BLaER1 treated with 17β-estradiol and CSF1 and Interleukin-3, amounts not matched to agents 10 nM and 100 nM (cell line): ENCODE measurements around the gene KLHL20.
"Not testable (repeated sequence)": the region's sequence is repeated elsewhere in the genome, so short reads cannot be mapped to it uniquely, and the experiment has no call there.

Experiments
- H3K27ac ChIP-seq, 11 experiments: shearing (Covaris generic); formaldehyde crosslinking; 2 replicates each; pipeline ENCODE4 v1.8.1; 2022
- H3K27me3 ChIP-seq, 11 experiments: shearing (Covaris generic); formaldehyde crosslinking; 2 replicates each; pipeline ENCODE4 v1.8.1; 2022
- H3K36me3 ChIP-seq, 11 experiments: shearing (Covaris generic); formaldehyde crosslinking; 2 replicates each; pipeline ENCODE4 v1.8.1; 2022
- H3K4me1 ChIP-seq, 10 experiments: shearing (Covaris generic); formaldehyde crosslinking; 2 replicates each; pipeline ENCODE4 v1.8.1; 2022
- H3K4me2 ChIP-seq, 11 experiments: shearing (Covaris generic); formaldehyde crosslinking; 2 replicates each; pipeline ENCODE4 v1.8.1; 2022
- H3K4me3 ChIP-seq, 10 experiments: shearing (Covaris generic); formaldehyde crosslinking; 2 replicates each; pipeline ENCODE4 v1.8.1; 2022
- H3K9ac ChIP-seq, 11 experiments: shearing (Covaris generic); formaldehyde crosslinking; 2 replicates each; pipeline ENCODE4 v1.8.1; 2022
- H3K9me3 ChIP-seq, 11 experiments: shearing (Covaris generic); formaldehyde crosslinking; replicated peaks in 1 of 11; 2 replicates each; pipeline ENCODE4 v1.8.1; 2022
- H4K20me1 ChIP-seq, 11 experiments: shearing (Covaris generic); formaldehyde crosslinking; 2 replicates each; pipeline ENCODE4 v1.8.1; 2022
- Cebpa-rat ChIP-seq, 11 experiments: shearing (Covaris generic); IDR thresholded peaks; 2 replicates each; pipeline ENCODE4 v1.8.1; 2022

KLHL20 gene

DNA sequence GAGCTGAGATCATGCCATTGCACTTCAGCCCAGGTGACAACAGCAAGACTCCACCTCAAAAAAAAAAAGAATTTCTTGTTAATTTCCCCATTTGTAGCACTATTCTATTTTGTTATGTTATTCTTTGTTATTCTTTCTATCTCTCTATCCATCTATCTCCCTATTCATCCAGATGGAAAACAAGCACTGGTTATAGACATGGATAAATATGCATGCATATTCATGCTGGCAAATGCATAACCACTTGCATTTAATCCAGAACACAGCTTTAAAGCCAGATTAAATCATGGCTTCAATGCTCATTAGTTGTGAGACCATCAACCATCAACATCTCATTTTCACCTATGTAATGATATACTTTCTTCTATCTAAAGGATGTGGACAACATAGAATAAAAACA lies 21.5 kb upstream of the KLHL20 start:
- no peak for TF ChIP-seq Cebpa-rat (IDR thresholded peaks at IDR 0.05)
- Histone ChIP-seq H4K20me1 (no peaks in the 10 kb centered on the region), H3K4me2 (no peak overlapping the region), H3K9ac (no peak overlapping the region), H3K27ac (no peak overlapping the region), H3K36me3 (no peaks in the 10 kb centered on the region), H3K27me3 (no peaks in the 10 kb centered on the region), H3K4me1 (no peaks in the 10 kb centered on the region; a peak in 1 of 20 replicates), H3K9me3 (peaks cover 0 to 25% (median 13%) of the 10 kb centered on the region in 11 experiments; a peak in 16 of 22 replicates), H3K4me3 (no peak overlapping the region)

DNA sequence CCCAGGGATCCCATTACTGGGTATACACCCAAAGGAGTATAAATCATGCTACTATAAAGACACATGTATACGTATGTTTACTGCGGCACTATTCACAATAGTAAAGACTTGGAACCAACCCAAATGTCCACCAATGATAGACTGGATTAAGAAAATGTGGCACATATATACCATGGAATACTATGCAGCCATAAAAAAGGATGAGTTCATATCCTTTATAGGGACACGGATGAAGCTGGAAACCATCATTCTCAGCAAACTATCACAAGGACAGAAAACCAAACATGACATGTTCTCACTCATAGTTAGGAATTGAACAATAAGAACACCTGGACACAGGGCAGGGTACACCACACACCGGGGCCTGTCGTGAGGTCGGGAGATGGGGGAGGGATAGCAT lies 13.5 kb upstream of the KLHL20 start:
- not testable (repeated sequence) for H4K20me1 ChIP-seq, H3K27me3 ChIP-seq, H3K4me1 ChIP-seq, H3K27ac ChIP-seq, H3K4me3 ChIP-seq, H3K9me3 ChIP-seq, H3K9ac ChIP-seq, H3K36me3 ChIP-seq, H3K4me2 ChIP-seq

DNA sequence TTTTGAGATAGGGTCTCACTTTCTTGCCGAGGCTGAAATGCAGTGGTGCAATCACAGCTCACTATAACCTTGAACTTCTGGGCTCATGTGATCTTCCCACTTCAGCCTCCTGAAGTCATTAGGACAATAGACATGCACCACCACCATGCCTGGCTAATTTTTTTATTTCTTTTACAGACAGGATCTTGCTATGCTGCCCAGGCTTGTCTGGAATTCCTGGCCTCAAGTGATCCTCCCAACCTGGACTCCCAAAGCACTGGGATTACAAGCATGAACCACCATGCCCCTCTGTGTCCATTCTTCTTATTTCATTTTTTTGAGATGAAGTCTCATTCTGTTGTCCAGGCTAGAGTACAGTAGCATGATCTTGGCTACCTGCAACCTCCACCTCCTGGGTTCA lies 12.0 kb upstream of the KLHL20 start:
- Histone ChIP-seq H3K4me2 (no peak overlapping the region), H3K36me3 (no peaks in the 10 kb centered on the region), H3K27me3 (no peaks in the 10 kb centered on the region), H3K4me3 (no peak overlapping the region), H4K20me1 (no peaks in the 10 kb centered on the region), H3K4me1 (no peaks in the 10 kb centered on the region), H3K9me3 (no peaks in the 10 kb centered on the region), H3K27ac (no peak overlapping the region), H3K9ac (no peak overlapping the region)
- TF ChIP-seq Cebpa-rat (IDR thresholded peaks at IDR 0.05), result no peak

DNA sequence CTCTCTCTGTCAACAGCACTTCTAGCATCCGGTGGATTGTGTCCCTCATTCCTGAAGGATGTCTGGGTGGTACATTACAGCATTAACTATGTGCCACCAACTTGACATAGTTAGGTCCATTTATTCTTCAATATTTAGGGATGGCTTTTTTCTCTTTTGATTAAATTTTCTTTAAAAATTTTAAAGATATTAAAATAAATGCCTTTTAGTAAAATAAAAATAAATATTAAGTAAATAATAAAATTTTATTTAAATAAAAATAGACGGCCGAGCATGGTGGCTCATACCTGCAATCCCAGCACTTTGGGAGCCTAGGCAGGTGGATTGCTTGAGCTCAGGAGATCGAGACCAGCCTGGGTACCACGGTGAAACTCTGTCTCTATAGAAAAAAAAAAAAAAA lies 9.7 kb upstream of the KLHL20 start:
- H3K36me3 ChIP-seq, result no peaks in the 10 kb centered on the region
- no peak overlapping the region for H3K4me2 ChIP-seq
- H4K20me1 ChIP-seq, result no peaks in the 10 kb centered on the region
- no peak overlapping the region for H3K4me3 ChIP-seq
- H3K9ac ChIP-seq, result no peak overlapping the region
- no peak for TF ChIP-seq Cebpa-rat (IDR thresholded peaks at IDR 0.05)
- no peak overlapping the region for H3K27ac ChIP-seq
- H3K27me3 ChIP-seq, result no peaks in the 10 kb centered on the region
- H3K4me1 ChIP-seq, result no peaks in the 10 kb centered on the region
- H3K9me3 ChIP-seq, result no peaks in the 10 kb centered on the region

DNA sequence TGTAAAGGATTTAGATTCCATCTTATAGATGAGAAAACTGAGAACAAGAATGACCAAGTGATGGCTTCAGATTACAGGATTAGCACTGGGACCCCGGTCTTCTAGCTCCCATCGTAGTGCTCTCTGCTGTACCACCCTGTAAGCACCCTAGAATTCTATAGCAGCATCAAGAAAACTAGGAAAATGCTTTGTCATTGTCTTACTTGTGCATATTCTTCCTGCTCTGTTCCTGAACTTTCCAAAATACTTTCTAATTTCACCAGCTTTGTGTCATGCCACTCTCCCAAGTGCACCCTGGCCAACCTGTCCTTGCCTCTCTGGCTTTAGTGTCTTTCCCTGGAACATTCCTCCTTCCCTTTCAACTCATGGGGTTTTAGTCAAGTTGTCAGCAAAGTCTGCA lies 6.0 kb upstream of the KLHL20 start:
- Histone ChIP-seq H3K4me3 (no peak overlapping the region), H3K4me1 (no peaks in the 10 kb centered on the region), H3K27ac (no peak overlapping the region), H4K20me1 (no peaks in the 10 kb centered on the region), H3K9ac (no peak overlapping the region), H3K36me3 (no peaks in the 10 kb centered on the region), H3K9me3 (no peaks in the 10 kb centered on the region), H3K4me2 (no peak overlapping the region), H3K27me3 (no peaks in the 10 kb centered on the region)
- TF ChIP-seq Cebpa-rat (IDR thresholded peaks at IDR 0.05), result no peak

DNA sequence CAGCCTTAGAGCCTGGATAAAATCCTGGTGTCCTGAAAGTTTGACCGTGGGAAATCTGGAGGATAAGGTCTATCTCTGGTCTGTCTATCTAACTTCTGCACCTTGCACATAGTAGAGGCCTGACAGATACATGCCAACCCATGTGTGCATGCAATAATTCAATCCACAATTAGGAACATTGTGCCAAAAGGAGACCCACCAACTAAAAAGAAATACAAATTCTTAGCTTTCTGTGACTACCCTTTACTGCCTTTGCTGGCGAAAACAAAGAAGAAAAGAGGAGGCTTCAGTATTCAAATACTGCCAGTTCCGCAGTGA lies 381 bp upstream of the KLHL20 start:
- H4K20me1 ChIP-seq, result peaks cover 0 to 7% (median 0%) of the 10 kb centered on the region in 11 experiments; a peak in 5 of 22 replicates
- H3K9ac ChIP-seq, result peak overlapping the region; percentile 81 to 88 (median 85); a peak in 20 of 22 replicates
- H3K4me3 ChIP-seq, result peak overlapping the region; percentile 63 to 88 (median 78)
- peaks cover 7 to 21% (median 18%) of the 10 kb centered on the region in 11 experiments for H3K36me3 ChIP-seq
- H3K9me3 ChIP-seq, result no peaks in the 10 kb centered on the region
- H3K4me2 ChIP-seq, result peak overlapping the region; percentile 64 to 92 (median 78)
- H3K4me1 ChIP-seq, result peaks cover 6 to 25% (median 15%) of the 10 kb centered on the region in 10 experiments; a peak in 18 of 20 replicates
- H3K27me3 ChIP-seq, result no peaks in the 10 kb centered on the region
- TF ChIP-seq Cebpa-rat (IDR thresholded peaks at IDR 0.05), result no peak
- H3K27ac ChIP-seq, result peak overlapping the region; percentile 60 to 86 (median 79); a peak in 21 of 22 replicates

DNA sequence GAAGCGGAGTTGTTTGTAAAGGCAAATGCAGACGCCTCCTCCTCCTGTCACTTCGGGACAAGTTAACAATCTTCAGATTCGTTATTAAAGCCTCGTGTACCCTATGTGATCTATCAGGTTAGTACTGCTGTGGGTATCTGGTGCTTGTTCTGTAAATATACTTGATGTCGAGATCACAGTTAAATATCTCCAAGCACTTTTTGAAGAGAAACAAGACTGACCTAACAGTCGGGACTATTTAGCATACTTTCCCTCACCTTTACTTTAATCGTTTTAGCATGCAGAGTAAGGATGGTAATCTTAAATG lies 710 bp downstream of the KLHL20 start:
- H3K4me2 ChIP-seq, result peak overlapping the region; percentile 72 to 92 (median 80)
- H4K20me1 ChIP-seq, result peaks cover 0 to 7% (median 0%) of the 10 kb centered on the region in 11 experiments; a peak in 5 of 22 replicates
- H3K27ac ChIP-seq, result peak overlapping the region; percentile 60 to 86 (median 79)
- H3K9ac ChIP-seq, result peak overlapping the region; percentile 81 to 88 (median 85)
- no peaks in the 10 kb centered on the region for H3K27me3 ChIP-seq
- H3K9me3 ChIP-seq, result no peaks in the 10 kb centered on the region
- TF ChIP-seq Cebpa-rat (IDR thresholded peaks at IDR 0.05), result no peak
- H3K4me1 ChIP-seq, result peaks cover 6 to 25% (median 15%) of the 10 kb centered on the region in 10 experiments; a peak in 18 of 20 replicates
- peaks cover 7 to 31% (median 24%) of the 10 kb centered on the region in 11 experiments for H3K36me3 ChIP-seq
- peak overlapping the region; percentile 63 to 88 (median 78) for H3K4me3 ChIP-seq

DNA sequence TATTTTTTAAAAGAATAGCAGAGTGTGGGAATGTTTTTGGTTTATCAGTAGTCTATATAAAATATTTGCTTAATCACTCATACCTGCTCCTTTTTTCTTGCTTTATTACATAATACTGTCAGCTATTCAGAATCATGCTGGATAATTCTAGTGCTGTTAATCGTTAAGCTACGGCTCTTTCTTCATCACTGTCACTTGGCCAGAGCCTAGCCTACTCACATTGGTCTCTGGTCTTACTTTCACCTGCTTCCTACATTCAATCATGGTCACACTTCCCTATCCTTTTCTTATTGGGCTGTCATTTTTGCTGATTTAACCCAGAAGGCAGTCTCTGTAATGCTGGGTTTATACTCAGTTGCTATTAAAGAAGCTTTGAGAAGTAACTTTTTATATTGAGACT lies 2.5 kb downstream of the KLHL20 start:
- H3K27me3 ChIP-seq, result no peaks in the 10 kb centered on the region
- peaks cover 6 to 25% (median 15%) of the 10 kb centered on the region in 10 experiments; a peak in 18 of 20 replicates for H3K4me1 ChIP-seq
- TF ChIP-seq Cebpa-rat (IDR thresholded peaks at IDR 0.05), result no peak
- 0 out of 22 replicates have a peak, but pooled peaks cover 0 to 3% (median 0%) of the 10 kb centered on the region in 11 experiments for H3K9me3 ChIP-seq
- H3K27ac ChIP-seq, result no peak overlapping the region
- peaks cover 20 to 49% (median 38%) of the 10 kb centered on the region in 11 experiments for H3K36me3 ChIP-seq
- peaks cover 0 to 12% (median 0%) of the 10 kb centered on the region in 11 experiments; a peak in 5 of 22 replicates for H4K20me1 ChIP-seq
- peak overlapping the region in 10 of 11 experiments; percentile 10 to 92 (median 80); a peak in 12 of 22 replicates for H3K4me2 ChIP-seq
- no peak overlapping the region for H3K4me3 ChIP-seq
- H3K9ac ChIP-seq, result peak overlapping the region in 1 of 11 experiments; percentile 37; a peak in 1 of 22 replicates

DNA sequence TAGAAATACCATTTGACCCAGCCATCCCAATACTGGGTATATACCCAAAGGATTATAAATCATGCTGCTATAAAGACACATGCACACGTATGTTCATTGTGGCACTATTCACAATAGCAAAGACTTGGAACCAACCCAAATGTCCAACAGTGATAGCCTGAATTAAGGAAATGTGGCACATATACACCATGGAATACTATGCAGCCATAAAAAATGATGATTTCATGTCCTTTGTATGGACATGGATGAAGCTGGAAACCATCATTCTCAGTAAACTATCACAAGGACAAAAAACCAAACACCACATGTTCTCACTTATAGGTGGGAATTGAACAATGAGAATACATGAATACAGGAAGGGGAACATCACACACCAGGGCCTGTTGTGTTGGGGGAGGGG lies 16.6 kb downstream of the KLHL20 start:
- H3K9ac ChIP-seq, H3K27me3 ChIP-seq, H4K20me1 ChIP-seq, H3K4me3 ChIP-seq, H3K4me2 ChIP-seq, H3K4me1 ChIP-seq, H3K27ac ChIP-seq: not testable (repeated sequence)
- Histone ChIP-seq H3K9me3 (peaks cover 18 to 35% (median 27%) of the 10 kb centered on the region in 11 experiments), H3K36me3 (peaks cover 33 to 45% (median 41%) of the 10 kb centered on the region in 11 experiments)

DNA sequence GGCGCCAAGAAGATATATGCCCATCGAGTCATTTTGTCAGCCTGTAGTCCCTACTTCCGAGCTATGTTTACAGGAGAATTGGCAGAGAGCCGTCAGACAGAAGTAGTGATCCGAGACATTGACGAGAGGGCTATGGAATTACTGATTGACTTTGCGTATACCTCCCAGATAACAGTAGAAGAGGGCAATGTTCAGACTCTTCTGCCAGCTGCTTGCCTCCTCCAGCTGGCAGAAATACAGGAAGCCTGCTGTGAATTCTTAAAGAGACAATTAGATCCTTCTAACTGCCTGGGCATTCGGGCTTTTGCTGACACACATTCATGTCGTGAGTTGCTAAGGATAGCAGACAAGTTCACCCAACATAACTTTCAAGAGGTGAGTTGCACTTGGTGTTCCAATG lies 19.1 kb downstream of the KLHL20 start:
- H3K4me1 ChIP-seq, result no peaks in the 10 kb centered on the region
- no peaks in the 10 kb centered on the region for H3K27me3 ChIP-seq
- no peak overlapping the region for H3K27ac ChIP-seq
- no peak overlapping the region for H3K4me2 ChIP-seq
- H3K9me3 ChIP-seq, result peaks cover 20 to 48% (median 37%) of the 10 kb centered on the region in 11 experiments
- peaks cover 42 to 62% (median 58%) of the 10 kb centered on the region in 11 experiments for H3K36me3 ChIP-seq
- H3K4me3 ChIP-seq, result no peak overlapping the region
- TF ChIP-seq Cebpa-rat (IDR thresholded peaks at IDR 0.05), result no peak
- H3K9ac ChIP-seq, result no peak overlapping the region
- H4K20me1 ChIP-seq, result peaks cover 0 to 11% (median 0%) of the 10 kb centered on the region in 11 experiments; a peak in 6 of 22 replicates

DNA sequence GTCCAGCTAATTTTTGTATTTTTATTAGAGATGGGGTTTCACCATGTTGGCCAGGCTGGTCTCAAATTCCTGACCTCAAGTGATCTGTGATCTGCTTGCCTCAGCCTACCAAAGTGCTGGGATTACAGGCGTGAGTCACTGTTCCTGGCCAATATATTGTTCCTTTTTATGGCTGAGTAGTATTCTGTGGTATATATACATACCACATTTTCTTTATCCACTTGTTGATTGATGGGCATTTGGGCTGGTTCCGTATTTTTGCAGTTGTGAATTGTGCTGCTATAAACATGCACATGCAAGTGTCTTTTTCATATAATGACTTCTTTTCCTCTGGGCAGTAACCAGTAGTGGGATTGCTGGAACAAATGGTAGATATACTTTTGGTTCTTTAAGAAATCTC lies 21.3 kb downstream of the KLHL20 start:
- H3K36me3 ChIP-seq, result peaks cover 61 to 84% (median 78%) of the 10 kb centered on the region in 11 experiments
- not testable (repeated sequence) for H3K4me1 ChIP-seq, H3K27me3 ChIP-seq, H3K9ac ChIP-seq, H3K4me2 ChIP-seq, H3K27ac ChIP-seq, H3K4me3 ChIP-seq
- peaks cover 23 to 53% (median 43%) of the 10 kb centered on the region in 11 experiments for H3K9me3 ChIP-seq
- H4K20me1 ChIP-seq, result peaks cover 0 to 26% (median 6%) of the 10 kb centered on the region in 11 experiments; a peak in 9 of 22 replicates
